ENCODE results near the gene DAG1. TPM values are rescaled to one million over a fixed set of nuclear protein-coding genes. Genes with fewer than 3 reads are reported as not detected.

The DAG1 gene
- polyA plus RNA-seq, 3 donors: 3.9 to 5.8 (median 4.2) TPM

DNA sequence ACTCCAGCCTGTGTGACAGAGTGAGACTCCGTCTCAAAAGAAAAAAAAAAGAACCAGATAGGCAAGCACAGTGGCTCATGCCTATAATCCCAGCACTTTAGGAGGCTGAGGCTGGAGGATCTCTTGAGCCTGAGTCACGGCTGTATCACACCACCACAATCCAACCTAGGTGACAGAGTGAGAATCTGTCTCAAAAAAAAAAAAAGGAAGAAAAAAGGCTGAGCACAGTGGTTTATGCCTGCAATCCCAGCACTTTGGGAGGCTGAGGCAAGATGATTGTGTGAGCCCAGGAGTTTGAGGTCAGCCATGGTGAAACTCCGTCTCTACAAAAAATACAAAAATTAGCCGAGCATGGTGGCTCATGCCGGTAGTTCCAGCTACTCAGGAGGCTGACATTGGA lies 35.3 kb upstream of the DAG1 start:
- Mint-ChIP-seq H3K4me3 (no peak overlapping the region), H3K27ac (peak overlapping the region in 1 of 7 donors; percentile 55), H3K4me1 (peaks cover 1% of the 10 kb centered on the region), H3K36me3 (no peaks in the 10 kb centered on the region), H3K9me3 (no peaks in the 10 kb centered on the region), H3K27me3 (ENCODE audit: low read depth in 3 of 3) (peaks cover 0 to 2% (median 0%) of the 10 kb centered on the region in 3 donors)
- H3K4me3 ChIP-seq (replicated peaks in 1 of 3; ENCODE audit: low read depth in 2 of 3, low read length in 3 of 3): no peak overlapping the region
- intact Hi-C loops (cut with micrococcal nuclease): no loop called here
- H3K79me2 ChIP-seq (ENCODE audit: insufficient read depth, low read length): no peaks in the 10 kb centered on the region
- 96% methylated on average over 3 of the region's 5 CpGs for WGBS (ENCODE audit: insufficient coverage)
- H3K27ac ChIP-seq (ENCODE audit: low read depth in 1 of 2, low read length in 2 of 2): no peak overlapping the region
- H2AFZ ChIP-seq (ENCODE audit: insufficient read depth, low read depth, low read length, poor library complexity, severe bottlenecking): no peak overlapping the region
- no peak for DNase-seq
- no peaks in the 10 kb centered on the region for H3K9me3 ChIP-seq (replicated peaks in 1 of 2; ENCODE audit: control insufficient read depth in 1 of 2, insufficient read depth in 1 of 2, low read length in 2 of 2)
- H3K4me2 ChIP-seq (replicated peaks; ENCODE audit: extremely low read depth, low read length, poor library complexity, severe bottlenecking): no peak overlapping the region
- TF ChIP-seq, protein P1, sequence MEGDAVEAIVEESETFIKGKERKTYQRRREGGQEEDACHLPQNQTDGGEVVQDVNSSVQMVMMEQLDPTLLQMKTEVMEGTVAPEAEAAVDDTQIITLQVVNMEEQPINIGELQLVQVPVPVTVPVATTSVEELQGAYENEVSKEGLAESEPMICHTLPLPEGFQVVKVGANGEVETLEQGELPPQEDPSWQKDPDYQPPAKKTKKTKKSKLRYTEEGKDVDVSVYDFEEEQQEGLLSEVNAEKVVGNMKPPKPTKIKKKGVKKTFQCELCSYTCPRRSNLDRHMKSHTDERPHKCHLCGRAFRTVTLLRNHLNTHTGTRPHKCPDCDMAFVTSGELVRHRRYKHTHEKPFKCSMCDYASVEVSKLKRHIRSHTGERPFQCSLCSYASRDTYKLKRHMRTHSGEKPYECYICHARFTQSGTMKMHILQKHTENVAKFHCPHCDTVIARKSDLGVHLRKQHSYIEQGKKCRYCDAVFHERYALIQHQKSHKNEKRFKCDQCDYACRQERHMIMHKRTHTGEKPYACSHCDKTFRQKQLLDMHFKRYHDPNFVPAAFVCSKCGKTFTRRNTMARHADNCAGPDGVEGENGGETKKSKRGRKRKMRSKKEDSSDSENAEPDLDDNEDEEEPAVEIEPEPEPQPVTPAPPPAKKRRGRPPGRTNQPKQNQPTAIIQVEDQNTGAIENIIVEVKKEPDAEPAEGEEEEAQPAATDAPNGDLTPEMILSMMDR (IDR thresholded peaks at IDR 0.05): no peak
- no peaks in the 10 kb centered on the region for H3K36me3 ChIP-seq (replicated peaks in 1 of 2; ENCODE audit: control insufficient read depth in 1 of 2, insufficient read depth in 2 of 2, low read length in 2 of 2)
- H3K27me3 ChIP-seq (ENCODE audit: control insufficient read depth in 2 of 2, insufficient read depth in 2 of 2, low read length in 2 of 2): no peaks in the 10 kb centered on the region
- H3K9ac ChIP-seq (ENCODE audit: insufficient read depth, low read length, poor library complexity, severe bottlenecking): no peak overlapping the region
- peaks cover 4 to 5% of the 10 kb centered on the region in 2 donors for H3K4me1 ChIP-seq (ENCODE audit: control insufficient read depth in 1 of 2, insufficient read depth in 2 of 2, low read length in 2 of 2)
- H4K20me1 ChIP-seq (ENCODE audit: insufficient read depth, low read length): no peaks in the 10 kb centered on the region

DNA sequence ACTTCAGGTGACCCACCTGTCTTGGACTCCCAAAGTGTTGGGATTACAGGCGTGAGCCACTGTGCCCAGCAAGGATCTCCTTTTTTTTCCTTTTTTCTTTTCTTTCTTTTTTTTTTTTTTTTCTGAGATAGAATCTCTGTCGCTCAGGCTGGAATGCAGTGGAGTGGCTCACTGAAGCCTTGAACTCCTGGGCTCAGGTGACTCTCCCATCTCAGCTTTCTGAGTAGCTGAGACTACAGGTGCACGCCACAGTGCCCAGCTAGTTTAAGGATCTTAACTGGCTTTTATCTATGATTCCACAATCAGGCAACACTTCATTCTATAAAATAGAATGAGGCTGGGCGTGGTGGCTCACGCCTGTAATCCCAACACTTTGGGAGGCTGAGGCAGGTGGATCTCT lies 24.7 kb upstream of the DAG1 start:
- Histone ChIP-seq H3K79me2 (ENCODE audit: insufficient read depth, low read length) (peaks cover 7% of the 10 kb centered on the region), H3K27me3 (ENCODE audit: control insufficient read depth in 2 of 2, insufficient read depth in 2 of 2, low read length in 2 of 2) (no peaks in the 10 kb centered on the region), H3K4me2 (replicated peaks; ENCODE audit: extremely low read depth, low read length, poor library complexity, severe bottlenecking) (peak overlapping the region; percentile 8), H3K4me1 (ENCODE audit: control insufficient read depth in 1 of 2, insufficient read depth in 2 of 2, low read length in 2 of 2) (peaks cover 42 to 43% of the 10 kb centered on the region in 2 donors), H2AFZ (ENCODE audit: insufficient read depth, low read depth, low read length, poor library complexity, severe bottlenecking) (no peak overlapping the region), H4K20me1 (ENCODE audit: insufficient read depth, low read length) (no peaks in the 10 kb centered on the region), H3K9me3 (replicated peaks in 1 of 2; ENCODE audit: control insufficient read depth in 1 of 2, insufficient read depth in 1 of 2, low read length in 2 of 2) (no peaks in the 10 kb centered on the region), H3K27ac (ENCODE audit: low read depth in 1 of 2, low read length in 2 of 2) (peak overlapping the region; percentile 79 to 83), H3K4me3 (replicated peaks in 1 of 3; ENCODE audit: low read depth in 2 of 3, low read length in 3 of 3) (peak overlapping the region in 1 of 3 experiments; percentile 20), H3K36me3 (replicated peaks in 1 of 2; ENCODE audit: control insufficient read depth in 1 of 2, insufficient read depth in 2 of 2, low read length in 2 of 2) (no peaks in the 10 kb centered on the region), H3K9ac (ENCODE audit: insufficient read depth, low read length, poor library complexity, severe bottlenecking) (no peak overlapping the region)
- Mint-ChIP-seq H3K27me3 (ENCODE audit: low read depth in 3 of 3) (peaks cover 0 to 3% (median 0%) of the 10 kb centered on the region in 3 donors), H3K4me1 (peaks cover 30% of the 10 kb centered on the region), H3K36me3 (no peaks in the 10 kb centered on the region), H3K27ac (peak overlapping the region; percentile 87 to 95 (median 94)), H3K4me3 (no peak overlapping the region), H3K9me3 (peaks cover 0 to 2% (median 0%) of the 10 kb centered on the region in 7 donors)
- WGBS (ENCODE audit: insufficient coverage): no CpG with 5 or more reads among the region's 5 CpGs
- intact Hi-C loops (cut with micrococcal nuclease): loop anchor here (5.0 to 10.0 kb wide), 4 partner anchors 33 to 271 kb away; partner anchors contain the start of genes KLHDC8B (in 1 of the 2), RHOA (in 1 of the 2) and TCTA (in 1 of the 2)
- TF ChIP-seq, protein P1 (IDR thresholded peaks at IDR 0.05): no peak
- DNase-seq: no peak

Data from CD14-positive monocyte (primary cell).